Putamen (tissue), 1 donor: ENCODE results near the gene COPS8.

Source experiments
- DNase-seq: peaks from one replicate; pipeline ENCODE4 v3.0.0-alpha.2; 2016; ENCODE audit warnings: low spot score

Gene COPS8

GRCh38 chr2:237130562-237131421, 45.1 kb downstream of the COPS8 start:
- no peak for DNase-seq

GRCh38 chr2:237131749-237132533, 46.3 kb downstream of the COPS8 start:
- no peak for DNase-seq

- no peak for DNase-seq
These were observed 47.1 kb downstream of the COPS8 start for GRCh38 chr2:237132799-237133198.

GRCh38 chr2:237134321-237135230, 48.9 kb downstream of the COPS8 start:
- no peak for DNase-seq

- no peak for DNase-seq
These were observed 51.1 kb downstream of the COPS8 start for GRCh38 chr2:237136824-237137223.

GRCh38 chr2:237137626-237138323, 52.1 kb downstream of the COPS8 start:
- no peak for DNase-seq

- DNase-seq = no peak
These were observed 53.5 kb downstream of the COPS8 start for GRCh38 chr2:237139123-237139675.

GRCh38 chr2:237140689-237141285, 55.1 kb downstream of the COPS8 start:
- no peak for DNase-seq

GRCh38 chr2:237141571-237142051, 55.9 kb downstream of the COPS8 start:
- DNase-seq = no peak

- no peak for DNase-seq
These were observed 57.4 kb downstream of the COPS8 start for GRCh38 chr2:237143118-237143517.

GRCh38 chr2:237143676-237144440, 58.2 kb downstream of the COPS8 start:
- no peak for DNase-seq

- DNase-seq = no peak
These were observed 58.8 kb downstream of the COPS8 start for GRCh38 chr2:237144516-237144915.

- no peak for DNase-seq
These were observed 61.6 kb downstream of the COPS8 start for GRCh38 chr2:237147317-237147716.

- DNase-seq = no peak
These were observed 62.9 kb downstream of the COPS8 start for GRCh38 chr2:237148624-237149023.

GRCh38 chr2:237149425-237149824, 63.7 kb downstream of the COPS8 start:
- DNase-seq = peak; percentile 52
